GM21825 (cell line): Measurements from ENCODE around the gene GLIS1.

Source experiments
- ATAC-seq: cut with Tn5 transposase; IDR thresholded peaks from one replicate; pipeline ENCODE4 v1.9.1; 2021; ENCODE audit warnings: mild to moderate bottlenecking, moderate library complexity; ENCODE audit not compliant: unreplicated experiment

GLIS1 gene

GRCh38 chr1:53640701-53641075 is 98.3 kb downstream of the GLIS1 start:
- no peak for ATAC-seq

- no peak for ATAC-seq
Measured at GRCh38 chr1:53639996-53640700, 98.8 kb downstream of the GLIS1 start.

GRCh38 chr1:53639251-53639763 is 99.7 kb downstream of the GLIS1 start:
- ATAC-seq, result no peak

- ATAC-seq, result no peak
Measured at GRCh38 chr1:53638360-53639035, 100.5 kb downstream of the GLIS1 start.

- ATAC-seq, result no peak
Measured at GRCh38 chr1:53637511-53638359, 101.2 kb downstream of the GLIS1 start.

- ATAC-seq, result no peak
Measured at GRCh38 chr1:53636621-53637171, 102.3 kb downstream of the GLIS1 start.

- no peak for ATAC-seq
Measured at GRCh38 chr1:53634571-53634979, 104.4 kb downstream of the GLIS1 start.

GRCh38 chr1:53633073-53633704 is 105.8 kb downstream of the GLIS1 start:
- ATAC-seq, result no peak

GRCh38 chr1:53631622-53632310 is 107.2 kb downstream of the GLIS1 start:
- ATAC-seq, result no peak

GRCh38 chr1:53629101-53629691 is 109.8 kb downstream of the GLIS1 start:
- no peak for ATAC-seq

GRCh38 chr1:53628286-53628955 is 110.5 kb downstream of the GLIS1 start:
- no peak for ATAC-seq

GRCh38 chr1:53627666-53628065 is 111.3 kb downstream of the GLIS1 start:
- no peak for ATAC-seq

- ATAC-seq, result no peak
Measured at GRCh38 chr1:53627031-53627430, 111.9 kb downstream of the GLIS1 start.

GRCh38 chr1:53626616-53627015 is 112.3 kb downstream of the GLIS1 start:
- no peak for ATAC-seq

GRCh38 chr1:53625766-53626520 is 113.0 kb downstream of the GLIS1 start:
- no peak for ATAC-seq

GRCh38 chr1:53625049-53625448 is 113.9 kb downstream of the GLIS1 start:
- no peak for ATAC-seq

- ATAC-seq, result no peak
Measured at GRCh38 chr1:53622531-53622930, 116.4 kb downstream of the GLIS1 start.

GRCh38 chr1:53621144-53621543 is 117.8 kb downstream of the GLIS1 start:
- ATAC-seq, result no peak
